HEK293T (cell line): ENCODE measurements around the gene SLAMF8.

Experiments
- CTCF ChIA-PET: fragments of 350-600 bp; formaldehyde crosslinking; extraction: SDS; loops from one replicate; lab custom pipeline; 2021; ENCODE audit warnings: antibody characterized with exemption, inconsistent platforms; lab: Yijun Ruan, JAX
- POLR2A ChIA-PET: fragments of 350-600 bp; formaldehyde crosslinking; extraction: SDS; loops from one replicate; lab custom pipeline; 2020; ENCODE audit warnings: antibody characterized with exemption, inconsistent platforms; lab: Yijun Ruan, JAX
- DNase-seq: peaks from one replicate; pipeline ENCODE4 v3.0.0; 2012; ENCODE audit warnings: mixed read lengths; ENCODE audit errors: extremely low spot score
- ARNT ChIP-seq: fragments of 450-650 bp; IDR thresholded peaks from 2 replicates; pipeline ENCODE4 v1.6.1; 2017; ENCODE audit warnings: mild to moderate bottlenecking
- BHLHE40 ChIP-seq: fragments of 450-650 bp; IDR thresholded peaks from 2 replicates; pipeline ENCODE4 v1.6.1; 2016; ENCODE audit warnings: mild to moderate bottlenecking, moderate library complexity, borderline replicate concordance
- CTBP1 ChIP-seq: fragments of 450-650 bp; IDR thresholded peaks from 2 replicates; pipeline ENCODE4 v1.6.1; 2016; ENCODE audit warnings: borderline replicate concordance
- ELF4 ChIP-seq: fragments of 450-650 bp; IDR thresholded peaks from 2 replicates; pipeline ENCODE4 v1.6.1; 2017; ENCODE audit warnings: antibody characterized with exemption
- FOXA1 ChIP-seq: fragments of 450-650 bp; IDR thresholded peaks from 2 replicates; pipeline ENCODE4 v1.6.1; 2016; ENCODE audit warnings: mild to moderate bottlenecking
- FOXK2 ChIP-seq: fragments of 450-650 bp; IDR thresholded peaks from 2 replicates; pipeline ENCODE4 v1.6.1; 2016; ENCODE audit warnings: mild to moderate bottlenecking
- FOXM1 ChIP-seq: fragments of 450-650 bp; IDR thresholded peaks from 2 replicates; pipeline ENCODE4 v1.6.1; 2017; ENCODE audit warnings: mild to moderate bottlenecking, borderline replicate concordance
- HDGF ChIP-seq: fragments of 450-650 bp; IDR thresholded peaks from 2 replicates; pipeline ENCODE4 v1.6.1; 2017; ENCODE audit warnings: antibody characterized with exemption, borderline replicate concordance
- L3MBTL2 ChIP-seq: fragments of 450-650 bp; conservative IDR thresholded peaks from 2 replicates; pipeline ENCODE4 v1.6.1; 2016; ENCODE audit warnings: mild to moderate bottlenecking
- LEF1 ChIP-seq: fragments of 450-650 bp; IDR thresholded peaks from 2 replicates; pipeline ENCODE4 v1.6.1; 2017; ENCODE audit warnings: mild to moderate bottlenecking, borderline replicate concordance
- NFRKB ChIP-seq: fragments of 450-650 bp; IDR thresholded peaks from 2 replicates; pipeline ENCODE4 v1.6.1; 2016; ENCODE audit warnings: mild to moderate bottlenecking, moderate library complexity
- SP1 ChIP-seq: fragments of 450-650 bp; IDR thresholded peaks from 2 replicates; pipeline ENCODE4 v1.6.1; 2017
- SUZ12 ChIP-seq: fragments of 450-650 bp; IDR thresholded peaks from 2 replicates; pipeline ENCODE4 v1.6.1; 2016; ENCODE audit warnings: mild to moderate bottlenecking
- TARDBP ChIP-seq: fragments of 450-650 bp; IDR thresholded peaks from 2 replicates; pipeline ENCODE4 v1.6.1; 2016
- ZNF384 ChIP-seq: fragments of 450-650 bp; IDR thresholded peaks from 2 replicates; pipeline ENCODE4 v1.6.1; 2016
- TF ChIP-seq, protein P1 (sequence below): fragments of 450-650 bp; IDR thresholded peaks from 2 replicates; pipeline ENCODE4 v1.6.1; 2016

Gene SLAMF8

DNA sequence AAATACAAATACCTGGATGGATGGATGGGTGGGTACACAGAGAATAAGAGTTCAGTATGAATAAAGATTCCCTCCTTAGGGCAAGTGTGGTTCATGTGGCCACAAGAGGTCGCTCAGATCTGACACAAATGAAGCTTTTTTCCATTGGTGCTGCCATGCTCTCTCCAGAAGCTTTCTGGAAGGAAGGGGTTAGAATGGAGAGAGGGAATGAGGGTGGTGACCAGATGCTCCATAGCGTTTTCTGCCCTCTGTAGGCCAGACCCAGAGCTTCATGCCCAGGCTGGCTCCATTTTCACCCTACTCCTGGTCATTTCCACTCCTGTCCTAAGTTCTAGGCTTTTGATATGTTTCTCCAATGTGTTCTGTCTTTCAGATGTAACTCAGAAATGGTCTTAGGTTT lies 27.8 kb upstream of the SLAMF8 start:
- POLR2A ChIA-PET, result interaction anchor here (1.1 kb wide), 1 partner anchor 127 kb away, joined by 5 read pairs; the partner anchor contains the start of gene TAGLN2
- peak; percentile 81 for DNase-seq
- CTCF ChIA-PET, result interaction anchor here (0.9 to 4.0 kb wide), 14 partner anchors 9 to 209 kb away, joined by 3 to 53 read pairs (median 4); no protein-coding TSS in a partner anchor
- TF ChIP-seq ARNT (peak; percentile 78), TARDBP (no peak)

DNA sequence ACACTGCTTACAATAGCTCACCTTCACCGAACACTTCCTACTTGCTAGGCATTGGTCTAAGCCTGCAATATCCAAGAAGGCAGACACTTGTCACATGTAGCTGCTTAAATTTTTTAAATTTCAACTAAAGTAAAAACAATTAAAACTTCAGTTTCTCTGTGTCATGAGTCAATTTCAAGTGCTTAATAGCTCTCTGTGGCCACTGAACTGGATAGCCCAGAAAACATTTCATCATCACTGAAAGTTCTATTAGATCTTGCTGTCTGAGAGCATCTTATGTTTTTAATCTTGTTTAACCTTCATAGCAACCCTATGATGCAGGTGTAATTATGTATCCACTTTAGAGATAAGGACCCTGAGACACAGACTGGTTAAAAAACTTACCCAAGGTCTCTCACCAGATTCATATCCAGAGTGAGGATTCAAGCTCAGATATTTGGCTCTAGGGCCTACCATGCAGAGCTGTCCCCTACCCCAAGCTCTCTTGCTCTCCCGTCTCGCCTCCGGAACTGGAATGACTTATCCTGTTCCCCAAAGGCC lies 27.2 kb upstream of the SLAMF8 start:
- TF ChIP-seq ELF4 (no peak), LEF1 (no peak), BHLHE40 (no peak)
- TF ChIP-seq, protein P1, sequence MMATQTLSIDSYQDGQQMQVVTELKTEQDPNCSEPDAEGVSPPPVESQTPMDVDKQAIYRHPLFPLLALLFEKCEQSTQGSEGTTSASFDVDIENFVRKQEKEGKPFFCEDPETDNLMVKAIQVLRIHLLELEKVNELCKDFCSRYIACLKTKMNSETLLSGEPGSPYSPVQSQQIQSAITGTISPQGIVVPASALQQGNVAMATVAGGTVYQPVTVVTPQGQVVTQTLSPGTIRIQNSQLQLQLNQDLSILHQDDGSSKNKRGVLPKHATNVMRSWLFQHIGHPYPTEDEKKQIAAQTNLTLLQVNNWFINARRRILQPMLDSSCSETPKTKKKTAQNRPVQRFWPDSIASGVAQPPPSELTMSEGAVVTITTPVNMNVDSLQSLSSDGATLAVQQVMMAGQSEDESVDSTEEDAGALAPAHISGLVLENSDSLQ, result no peak
- no peak for DNase-seq
- ChIA-PET CTCF (interaction anchor here (0.6 to 4.0 kb wide), 14 partner anchors 9 to 208 kb away, joined by 3 to 53 read pairs (median 4); no protein-coding TSS in a partner anchor), POLR2A (interaction anchor here (1.1 kb wide), 1 partner anchor 126 kb away, joined by 5 read pairs; the partner anchor contains the start of gene TAGLN2)

- ChIA-PET POLR2A (no interaction called here), CTCF (interaction anchor here (2.8 to 4.0 kb wide), 3 partner anchors 89 to 207 kb away, joined by 10 to 53 read pairs (median 33); no protein-coding TSS in a partner anchor)
- TF ChIP-seq, protein P1, result no peak
- no peak for TF ChIP-seq SUZ12
- TF ChIP-seq ZNF384, result no peak
- no peak for TF ChIP-seq L3MBTL2
- TF ChIP-seq HDGF, result no peak
- no peak for TF ChIP-seq FOXK2
- TF ChIP-seq LEF1, result no peak
- TF ChIP-seq FOXA1, result no peak
- no peak for TF ChIP-seq FOXM1
- no peak for TF ChIP-seq BHLHE40
- TF ChIP-seq TARDBP, result no peak
- no peak for TF ChIP-seq ARNT
- no peak for TF ChIP-seq CTBP1
- TF ChIP-seq NFRKB, result no peak
- TF ChIP-seq ELF4, result no peak
- TF ChIP-seq SP1, result no peak
- no peak for DNase-seq
Measured at GRCh38 chr1:159800177-159800930, 26.3 kb upstream of the SLAMF8 start.

- TF ChIP-seq NFRKB, result no peak
- TF ChIP-seq HDGF, result no peak
- TF ChIP-seq SP1, result no peak
- TF ChIP-seq, protein P1, result no peak
- TF ChIP-seq FOXA1, result no peak
- no peak for TF ChIP-seq CTBP1
- ChIA-PET CTCF (interaction anchor here (1.4 kb wide), 1 partner anchor 206 kb away, joined by 4 read pairs; no protein-coding TSS in a partner anchor), POLR2A (no interaction called here)
- no peak for DNase-seq
Measured at GRCh38 chr1:159802111-159802510, 24.6 kb upstream of the SLAMF8 start, which contains the start of gene FCRL6. Gene FCRL6 (plus strand): TSS chr1:159802360. CDS start chr1:159802425, 65 bp downstream.

DNA sequence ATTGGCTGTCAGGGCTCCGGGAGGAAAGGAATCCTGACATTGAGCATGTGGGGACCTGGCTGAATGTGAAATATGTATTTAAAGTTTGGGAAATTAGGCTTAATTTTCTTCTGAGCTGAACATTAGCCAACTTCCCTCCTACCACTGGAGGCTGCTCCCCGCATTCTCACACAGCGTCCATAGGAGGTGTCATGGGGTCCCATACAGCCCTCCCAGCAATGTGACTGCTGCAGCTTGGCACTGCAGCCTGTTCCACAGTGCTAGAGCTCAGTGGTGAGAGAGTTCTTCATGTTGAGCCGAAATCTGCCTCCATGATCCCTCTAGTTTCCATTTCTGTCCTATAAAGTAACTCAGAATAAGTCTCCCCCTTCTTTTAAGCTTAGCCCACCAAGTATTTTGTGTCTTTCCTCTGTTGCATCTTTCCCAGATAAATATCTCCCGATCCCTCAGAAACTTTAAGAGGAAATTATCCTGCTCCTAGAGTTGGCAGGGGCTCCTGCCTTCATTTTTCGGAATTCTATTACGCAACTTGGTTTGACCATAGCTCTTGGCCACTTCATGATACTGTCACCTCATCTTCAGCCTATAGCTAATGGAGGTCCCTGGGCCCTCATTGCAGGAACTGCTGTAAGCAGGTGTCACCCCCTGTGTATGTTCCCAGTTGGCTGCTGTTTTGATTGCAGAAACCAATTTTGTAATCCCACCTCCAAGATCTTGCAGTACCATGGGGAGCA lies 22.6 kb upstream of the SLAMF8 start:
- DNase-seq, result no peak
- CTCF ChIA-PET, result interaction anchor here (0.6 to 1.5 kb wide), 2 partner anchors 10 to 89 kb away, joined by 3 read pairs; no protein-coding TSS in a partner anchor
- TF ChIP-seq FOXA1 (no peak), SP1 (no peak), L3MBTL2 (no peak), SUZ12 (no peak), FOXM1 (no peak), TARDBP (no peak), ARNT (no peak), ELF4 (no peak), HDGF (no peak), NFRKB (no peak), FOXK2 (no peak)
- TF ChIP-seq, protein P1, result no peak
- POLR2A ChIA-PET, result no interaction called here
